ENCODE measurements around the gene HLA-DOB. TPM values are rescaled to one million over a fixed set of nuclear protein-coding genes. Genes with fewer than 3 reads are reported as not detected.

The HLA-DOB gene
- polyA plus RNA-seq, 2 donors = 0.75 to 1.9 TPM

DNA sequence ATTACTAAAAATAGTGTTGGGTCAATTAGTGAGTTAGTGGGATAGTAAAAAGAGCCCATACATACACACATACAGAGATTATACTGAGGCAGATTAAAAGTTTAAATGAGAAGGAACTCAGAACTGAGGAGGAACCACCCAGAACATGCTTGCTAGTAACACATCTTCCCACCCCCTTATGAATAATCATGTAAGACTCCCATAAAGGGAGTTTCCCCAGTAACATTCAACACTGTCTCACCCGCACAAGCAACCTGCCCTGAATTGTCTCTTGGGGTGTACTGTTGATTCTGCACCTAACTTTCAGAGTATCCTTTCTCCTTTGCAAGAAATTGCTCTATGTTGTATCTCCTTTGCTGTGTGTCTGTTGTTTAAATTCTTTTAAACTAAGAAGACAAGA lies 42.4 kb downstream of the HLA-DOB start:
- WGBS, 2 donors = 23 to 52% methylated on average over 1 of the region's 1 CpG

DNA sequence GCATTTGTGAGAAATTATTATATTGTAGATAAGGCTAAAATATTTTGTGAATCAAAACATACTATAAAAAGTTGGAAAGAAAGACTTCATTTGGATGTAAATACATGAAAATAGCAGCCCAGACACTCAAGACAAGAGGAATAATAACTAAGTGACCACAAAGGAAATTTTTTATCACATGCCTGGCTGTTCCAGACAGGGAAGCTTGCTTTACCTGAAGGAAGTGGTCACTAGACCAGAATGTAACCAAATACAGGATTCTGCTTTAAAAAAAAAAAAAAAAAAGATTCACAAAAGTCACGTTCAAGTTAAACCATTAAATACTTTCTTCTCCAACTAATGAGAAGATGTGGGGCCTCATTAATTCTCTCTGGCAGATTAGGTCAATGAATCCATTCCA lies 44.1 kb downstream of the HLA-DOB start:
- whole genome bisulfite sequencing, 2 donors = 35 to 41% methylated on average over 1 of the region's 1 CpG

More for the DNA sequence above, 42.4 kb downstream of the HLA-DOB start:
- H3K27me3 ChIP-seq (ENCODE audit: control insufficient read depth in 1 of 2, insufficient read depth in 2 of 2, low read length in 2 of 2) = no peaks in the 10 kb centered on the region
- H3K4me3 ChIP-seq (ENCODE audit: low read depth in 1 of 2, low read length in 2 of 2) = no peak overlapping the region
- H3K27ac ChIP-seq (ENCODE audit: low read depth in 2 of 2, low read length in 1 of 2) = no peak overlapping the region
- H3K9me3 ChIP-seq (ENCODE audit: control insufficient read depth in 2 of 2, insufficient read depth in 1 of 2, low read depth in 1 of 2, low read length in 1 of 2) = no peaks in the 10 kb centered on the region
- no peaks in the 10 kb centered on the region for H3K36me3 ChIP-seq (ENCODE audit: control insufficient read depth in 2 of 2, insufficient read depth in 2 of 2, low read length in 1 of 2)
- H3K4me1 ChIP-seq (ENCODE audit: control insufficient read depth in 2 of 2, insufficient read depth in 2 of 2, low read length in 1 of 2) = no peaks in the 10 kb centered on the region

DNA sequence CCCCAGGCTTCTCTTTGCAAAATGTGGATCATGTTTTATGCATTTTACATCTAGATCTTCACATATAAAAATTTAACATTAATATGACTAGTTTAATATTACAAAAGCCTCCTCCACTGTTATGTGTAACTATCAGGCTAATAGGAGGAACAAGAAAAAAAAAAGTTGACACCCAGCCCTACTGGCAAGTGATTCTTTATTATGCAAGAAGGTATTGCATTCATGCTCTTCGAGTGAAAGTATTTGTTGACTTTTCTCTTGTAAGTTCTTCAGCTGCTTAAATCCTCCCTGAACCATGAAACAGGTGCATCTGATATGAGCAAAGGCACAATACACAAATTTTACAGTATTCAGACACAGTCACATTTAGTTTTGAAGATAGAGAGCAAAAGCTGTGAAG lies 52.8 kb downstream of the HLA-DOB start:
- 23 to 28% methylated on average over 1 of the region's 1 CpG for WGBS, 2 donors
- no peak overlapping the region for H3K4me3 ChIP-seq (ENCODE audit: low read depth in 1 of 2, low read length in 2 of 2)
- no peaks in the 10 kb centered on the region for H3K4me1 ChIP-seq (ENCODE audit: control insufficient read depth in 2 of 2, insufficient read depth in 2 of 2, low read length in 1 of 2)
- H3K36me3 ChIP-seq (ENCODE audit: control insufficient read depth in 2 of 2, insufficient read depth in 2 of 2, low read length in 1 of 2) = no peaks in the 10 kb centered on the region
- peaks cover 0 to 4% of the 10 kb centered on the region in 2 donors for H3K27me3 ChIP-seq (ENCODE audit: control insufficient read depth in 1 of 2, insufficient read depth in 2 of 2, low read length in 2 of 2)
- H3K27ac ChIP-seq (ENCODE audit: low read depth in 2 of 2, low read length in 1 of 2) = no peak overlapping the region
- no peaks in the 10 kb centered on the region for H3K9me3 ChIP-seq (ENCODE audit: control insufficient read depth in 2 of 2, insufficient read depth in 1 of 2, low read depth in 1 of 2, low read length in 1 of 2)

More for the DNA sequence above, 44.1 kb downstream of the HLA-DOB start:
- Histone ChIP-seq H3K27ac (ENCODE audit: low read depth in 2 of 2, low read length in 1 of 2) (no peak overlapping the region), H3K4me3 (ENCODE audit: low read depth in 1 of 2, low read length in 2 of 2) (no peak overlapping the region), H3K4me1 (ENCODE audit: control insufficient read depth in 2 of 2, insufficient read depth in 2 of 2, low read length in 1 of 2) (no peaks in the 10 kb centered on the region), H3K9me3 (ENCODE audit: control insufficient read depth in 2 of 2, insufficient read depth in 1 of 2, low read depth in 1 of 2, low read length in 1 of 2) (no peaks in the 10 kb centered on the region), H3K36me3 (ENCODE audit: control insufficient read depth in 2 of 2, insufficient read depth in 2 of 2, low read length in 1 of 2) (no peaks in the 10 kb centered on the region), H3K27me3 (ENCODE audit: control insufficient read depth in 1 of 2, insufficient read depth in 2 of 2, low read length in 2 of 2) (no peaks in the 10 kb centered on the region)

DNA sequence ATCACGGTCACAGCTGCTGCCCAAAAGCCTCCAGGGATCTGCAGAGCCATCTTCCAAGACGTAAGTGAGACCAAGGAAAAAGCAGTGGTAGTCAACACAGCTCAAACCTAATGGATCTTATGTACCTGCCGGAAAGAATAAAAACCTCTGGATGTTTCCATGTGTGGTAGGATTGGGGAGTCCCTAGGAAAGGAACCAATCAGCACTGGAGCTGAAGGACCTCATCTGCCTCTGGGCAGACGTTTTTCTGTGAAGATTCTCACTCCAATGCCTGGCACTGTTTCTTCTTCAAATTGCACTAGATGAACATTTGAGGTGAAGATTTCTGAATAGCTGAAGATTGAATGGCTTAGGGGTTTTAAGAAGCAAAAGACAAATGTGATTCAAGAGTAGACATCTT lies 53.4 kb downstream of the HLA-DOB start, which contains the start of gene HLA-DQB2:
Gene HLA-DQB2, minus strand, starts transcription at position 112 of the 400 bp plus-strand sequence. Its CDS starts 62 bp downstream, at position 50.
- Histone ChIP-seq H3K27ac (ENCODE audit: low read depth in 2 of 2, low read length in 1 of 2) (no peak within 1 kb of the TSS), H3K36me3 (ENCODE audit: control insufficient read depth in 2 of 2, insufficient read depth in 2 of 2, low read length in 1 of 2) (no peaks in the 10 kb centered on the region), H3K4me3 (ENCODE audit: low read depth in 1 of 2, low read length in 2 of 2) (no peak within 1 kb of the TSS), H3K4me1 (ENCODE audit: control insufficient read depth in 2 of 2, insufficient read depth in 2 of 2, low read length in 1 of 2) (no peaks in the 10 kb centered on the region), H3K27me3 (ENCODE audit: control insufficient read depth in 1 of 2, insufficient read depth in 2 of 2, low read length in 2 of 2) (peaks cover 0 to 4% of the 10 kb centered on the region in 2 donors), H3K9me3 (ENCODE audit: control insufficient read depth in 2 of 2, insufficient read depth in 1 of 2, low read depth in 1 of 2, low read length in 1 of 2) (no peaks in the 10 kb centered on the region)
- 49 to 56% methylated on average over 4 of the region's 4 CpGs for WGBS, 2 donors

Other genes starting within 250 kb of the HLA-DOB start
- 10 to 100 TPM in 1 of 2 donors, 1 to 10 TPM in 1; 7.7 to 40.3 TPM for gene HLA-DRB1, start 227.2 kb downstream of the HLA-DOB start, polyA plus RNA-seq
- gene HLA-DQA1, start 179.6 kb downstream of the HLA-DOB start, polyA plus RNA-seq = 10 to 100 TPM in 1 of 2 donors, 1 to 10 TPM in 1; 2.8 to 42.9 TPM
- 10 to 100 TPM; 16.5 to 53.2 TPM for gene HLA-DQB1, start 150.3 kb downstream of the HLA-DOB start, polyA plus RNA-seq
- gene HLA-DQA2, start 75.6 kb downstream of the HLA-DOB start, polyA plus RNA-seq = under 1 TPM in 1 of 2 donors, not detected in 1; 0.24 TPM
- 10 to 100 TPM in 1 of 2 donors, under 1 TPM in 1; 0.51 to 11.9 TPM for gene HLA-DQB2, start 53.5 kb downstream of the HLA-DOB start, polyA plus RNA-seq
- 10 to 100 TPM; 19.3 to 40.5 TPM for gene TAP2, start 21.7 kb upstream of the HLA-DOB start, polyA plus RNA-seq
- gene PSMB8, start 27.0 kb upstream of the HLA-DOB start, polyA plus RNA-seq = 10 to 100 TPM; 63.1 to 66.9 TPM
- 10 to 100 TPM; 29.3 to 34.2 TPM for gene TAP1, start 36.7 kb upstream of the HLA-DOB start, polyA plus RNA-seq
- gene PSMB9, start 37.2 kb upstream of the HLA-DOB start, polyA plus RNA-seq = 10 to 100 TPM; 14.5 to 25.5 TPM
- gene HLA-DMB, start 124.0 kb upstream of the HLA-DOB start, polyA plus RNA-seq = 1 to 10 TPM; 2.5 to 7.3 TPM
- 10 to 100 TPM; 11.3 to 14.4 TPM for gene HLA-DMA, start 136.1 kb upstream of the HLA-DOB start, polyA plus RNA-seq
- 10 to 100 TPM; 86.9 to 97.6 TPM for gene BRD2, start 151.6 kb upstream of the HLA-DOB start, polyA plus RNA-seq
- gene HLA-DOA, start 192.6 kb upstream of the HLA-DOB start, polyA plus RNA-seq = 1 to 10 TPM in 1 of 2 donors, under 1 TPM in 1; 0.49 to 1.5 TPM